GM23338 (cell line): ENCODE results near the gene TRAPPC2B. TPM values are rescaled to one million over a fixed set of nuclear protein-coding genes. Genes with fewer than 3 reads are reported as not detected.

Source experiments
- ATAC-seq: fragments of 200-7000 bp; cut with Tn5 transposase; 3 replicates; pipeline ENCODE4 v1.9.1; 2020
- DNase-seq: peaks from one replicate; pipeline ENCODE4 v3.0.0-alpha.2; 2015; ENCODE audit warnings: low spot score
- H2AFZ ChIP-seq: fragments of 200-600 bp; sonication (generic); 2 replicates; pipeline ENCODE4 v1.8.0; 2016; ENCODE audit warnings: antibody characterized with exemption, mild to moderate bottlenecking, moderate library complexity
- H3F3A ChIP-seq: fragments of 200-600 bp; sonication (generic); replicated peaks from 2 replicates; pipeline ENCODE4 v1.8.0; 2017; ENCODE audit warnings: antibody characterized with exemption, mixed run types, low read depth
- H3K27ac ChIP-seq: fragments of 200-600 bp; sonication (generic); 2 replicates; pipeline ENCODE4 v1.6.1; 2016; ENCODE audit warnings: low read depth
- H3K27me3 ChIP-seq: fragments of 200-600 bp; sonication (generic); 2 replicates; pipeline ENCODE4 v1.8.0; 2016; ENCODE audit warnings: mild to moderate bottlenecking, mixed run types, moderate library complexity; ENCODE audit not compliant: insufficient read depth
- H3K36me3 ChIP-seq: fragments of 200-600 bp; sonication (generic); 2 replicates; pipeline ENCODE4 v1.8.0; 2016; ENCODE audit warnings: mild to moderate bottlenecking; ENCODE audit not compliant: insufficient read depth
- H3K4me1 ChIP-seq: fragments of 200-600 bp; sonication (generic); 2 replicates; pipeline ENCODE4 v1.8.0; 2016; ENCODE audit warnings: mild to moderate bottlenecking, moderate library complexity; ENCODE audit not compliant: insufficient read depth
- H3K4me2 ChIP-seq: fragments of 200-600 bp; sonication (generic); 2 replicates; pipeline ENCODE4 v1.7.1; 2017; ENCODE audit warnings: mixed run types
- H3K4me3 ChIP-seq: fragments of 200-600 bp; sonication (generic); 2 replicates; pipeline ENCODE4 v1.6.1; 2016; ENCODE audit warnings: mixed run types
- H3K79me2 ChIP-seq: fragments of 200-600 bp; sonication (generic); replicated peaks from 2 replicates; pipeline ENCODE4 v1.8.0; 2017; ENCODE audit warnings: mild to moderate bottlenecking; ENCODE audit not compliant: insufficient read depth
- H3K9me2 ChIP-seq: fragments of 200-600 bp; sonication (generic); 2 replicates; pipeline ENCODE4 v1.8.0; 2017; ENCODE audit not compliant: insufficient read depth
- H4K20me1 ChIP-seq: fragments of 200-600 bp; sonication (generic); replicated peaks from 2 replicates; pipeline ENCODE4 v1.8.0; 2017; ENCODE audit warnings: mild to moderate bottlenecking; ENCODE audit not compliant: insufficient read depth
- H3K27ac Mint-ChIP-seq: 2 replicates; pipeline ENCODE4 v1.8.0; 2020; ENCODE audit warnings: inconsistent platforms, mild to moderate bottlenecking, moderate library complexity, mixed read lengths
- H3K27me3 Mint-ChIP-seq: 3 replicates; pipeline ENCODE4 v1.8.0; 2022; ENCODE audit warnings: low read depth, mild to moderate bottlenecking, moderate library complexity, mixed read lengths, inconsistent platforms; ENCODE audit not compliant: insufficient read depth, poor library complexity
- H3K36me3 Mint-ChIP-seq: 3 replicates; pipeline ENCODE4 v1.8.0; 2021; ENCODE audit warnings: low read depth, mild to moderate bottlenecking, inconsistent platforms, moderate library complexity, mixed read lengths
- H3K4me1 Mint-ChIP-seq: 3 replicates; pipeline ENCODE4 v1.8.0; 2020; ENCODE audit warnings: mild to moderate bottlenecking, inconsistent platforms, mixed read lengths
- H3K4me3 Mint-ChIP-seq: 3 replicates; pipeline ENCODE4 v1.8.0; 2021; ENCODE audit warnings: moderate library complexity, mild to moderate bottlenecking, inconsistent platforms, mixed read lengths
- H3K9me3 Mint-ChIP-seq: 3 replicates; pipeline ENCODE4 v1.8.0; 2020; ENCODE audit warnings: moderate library complexity, mild to moderate bottlenecking, inconsistent platforms, mixed read lengths
- EZH2 ChIP-seq: fragments of 200-600 bp; sonication (generic); IDR thresholded peaks from one replicate; pipeline ENCODE4 v1.8.0; 2017; ENCODE audit warnings: antibody characterized with exemption, mild to moderate bottlenecking, low read depth; ENCODE audit not compliant: unreplicated experiment
- JUNB ChIP-seq: IDR thresholded peaks from one replicate; pipeline ENCODE4 v1.6.1; 2016; ENCODE audit warnings: antibody characterized with exemption; ENCODE audit not compliant: unreplicated experiment
- ZNF114 ChIP-seq: fragments of 250-450 bp; sonication (Bioruptor Pico); IDR thresholded peaks from 2 replicates; pipeline ENCODE4 v1.5.0; 2020; ENCODE audit warnings: mild to moderate bottlenecking, moderate library complexity
- ZNF331 ChIP-seq: fragments of 250-450 bp; sonication (Bioruptor Pico); IDR thresholded peaks from 2 replicates; pipeline ENCODE4 v1.5.0; 2020; ENCODE audit warnings: low read depth, mild to moderate bottlenecking, moderate library complexity
- polyA plus RNA-seq: library from polyadenylated mRNA; unstranded; fragments of >200 nt; fragmentation: Nextera tagmentation; extraction: Ambion mirVana; gene quantifications from 2 replicates; pipeline ENCODE4 v1.2.1, GENCODE V29; 2016
- total RNA-seq: library from RNA; depleted of rRNA; stranded (reverse); fragments of >200 nt; shearing (Covaris generic); gene quantifications from 2 replicates; pipeline ENCODE4 v1.2.3, GENCODE V29; 2014
- TF ChIP-seq, protein P1 (sequence below), 2 experiments: fragments of 200-600 bp in 1 of 2; sonication (generic) in 1 of 2; conservative IDR thresholded peaks; 2 replicates each; pipeline versions ENCODE4 v1.5.1 to v1.6.1; 2016 to 2017; ENCODE audit warnings: antibody characterized with exemption in 2 of 2, low read depth in 2 of 2, mild to moderate bottlenecking in 2 of 2, moderate library complexity in 1 of 2
- TF ChIP-seq, protein P2 (sequence below): IDR thresholded peaks from 2 replicates; pipeline ENCODE4 v1.6.1; 2016; ENCODE audit warnings: antibody characterized with exemption
- TF ChIP-seq, protein P3 (sequence below): fragments of 250-450 bp; sonication (Bioruptor Pico); IDR thresholded peaks from 2 replicates; pipeline ENCODE4 v1.5.0; 2020; ENCODE audit warnings: mild to moderate bottlenecking, moderate library complexity

Gene TRAPPC2B
- total and polyA plus RNA-seq, 2 experiments from 2014 or later, result 17.1 to 55.2 TPM

DNA sequence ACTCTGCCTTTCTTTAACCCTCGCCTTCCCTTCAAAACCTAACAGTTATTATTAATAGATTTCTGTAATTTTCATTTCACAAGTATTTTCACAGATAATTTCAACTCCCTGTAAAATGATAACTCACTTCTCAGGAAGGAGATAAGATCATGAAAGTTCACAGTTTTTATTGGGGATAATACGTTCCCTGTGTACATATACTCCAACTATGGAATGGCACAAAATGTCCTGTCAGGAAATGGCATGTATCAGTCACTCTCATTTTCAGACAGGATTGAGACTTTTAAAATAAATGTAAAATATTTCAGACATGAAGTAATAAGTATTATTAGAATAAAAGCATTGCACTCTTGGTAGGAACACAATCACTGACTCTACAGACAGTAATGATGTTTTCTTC is 932 bp upstream of the TRAPPC2B start (continued):
- TF ChIP-seq, protein P1, sequence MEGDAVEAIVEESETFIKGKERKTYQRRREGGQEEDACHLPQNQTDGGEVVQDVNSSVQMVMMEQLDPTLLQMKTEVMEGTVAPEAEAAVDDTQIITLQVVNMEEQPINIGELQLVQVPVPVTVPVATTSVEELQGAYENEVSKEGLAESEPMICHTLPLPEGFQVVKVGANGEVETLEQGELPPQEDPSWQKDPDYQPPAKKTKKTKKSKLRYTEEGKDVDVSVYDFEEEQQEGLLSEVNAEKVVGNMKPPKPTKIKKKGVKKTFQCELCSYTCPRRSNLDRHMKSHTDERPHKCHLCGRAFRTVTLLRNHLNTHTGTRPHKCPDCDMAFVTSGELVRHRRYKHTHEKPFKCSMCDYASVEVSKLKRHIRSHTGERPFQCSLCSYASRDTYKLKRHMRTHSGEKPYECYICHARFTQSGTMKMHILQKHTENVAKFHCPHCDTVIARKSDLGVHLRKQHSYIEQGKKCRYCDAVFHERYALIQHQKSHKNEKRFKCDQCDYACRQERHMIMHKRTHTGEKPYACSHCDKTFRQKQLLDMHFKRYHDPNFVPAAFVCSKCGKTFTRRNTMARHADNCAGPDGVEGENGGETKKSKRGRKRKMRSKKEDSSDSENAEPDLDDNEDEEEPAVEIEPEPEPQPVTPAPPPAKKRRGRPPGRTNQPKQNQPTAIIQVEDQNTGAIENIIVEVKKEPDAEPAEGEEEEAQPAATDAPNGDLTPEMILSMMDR (conservative IDR thresholded peaks at IDR 0.05; ENCODE audit: low read depth in 2 of 2), result no peak
- TF ChIP-seq EZH2 (no peak), ZNF114 (CRISPR knock-in tag) (no peak), JUNB (no peak), ZNF331 (CRISPR knock-in tag) (no peak)
- TF ChIP-seq, protein P2, sequence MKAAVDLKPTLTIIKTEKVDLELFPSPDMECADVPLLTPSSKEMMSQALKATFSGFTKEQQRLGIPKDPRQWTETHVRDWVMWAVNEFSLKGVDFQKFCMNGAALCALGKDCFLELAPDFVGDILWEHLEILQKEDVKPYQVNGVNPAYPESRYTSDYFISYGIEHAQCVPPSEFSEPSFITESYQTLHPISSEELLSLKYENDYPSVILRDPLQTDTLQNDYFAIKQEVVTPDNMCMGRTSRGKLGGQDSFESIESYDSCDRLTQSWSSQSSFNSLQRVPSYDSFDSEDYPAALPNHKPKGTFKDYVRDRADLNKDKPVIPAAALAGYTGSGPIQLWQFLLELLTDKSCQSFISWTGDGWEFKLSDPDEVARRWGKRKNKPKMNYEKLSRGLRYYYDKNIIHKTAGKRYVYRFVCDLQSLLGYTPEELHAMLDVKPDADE, result no peak

DNA sequence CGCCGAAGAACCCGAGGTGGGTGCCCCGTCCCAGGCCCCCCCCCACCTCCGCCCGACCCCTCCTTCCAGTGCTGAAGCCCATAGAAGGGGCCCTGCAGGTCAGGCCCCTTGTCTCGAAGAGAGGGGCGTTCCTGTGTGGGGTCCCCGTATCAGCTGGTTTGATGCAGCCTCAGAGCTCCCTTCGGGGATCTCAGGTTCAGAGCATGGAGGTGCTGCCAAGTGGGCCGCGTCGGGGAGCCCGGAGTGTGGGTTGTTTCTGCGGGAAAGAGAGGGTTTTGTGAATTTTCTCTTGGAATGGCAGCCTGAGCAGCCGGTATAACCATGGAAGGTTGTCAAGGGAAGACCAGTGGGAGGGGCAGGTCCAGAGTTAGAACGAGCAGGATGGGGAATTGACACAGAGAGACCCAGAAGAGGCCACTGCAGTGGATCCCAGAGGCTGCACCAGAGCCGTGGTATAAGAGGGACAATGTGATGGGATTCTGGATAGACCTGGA is 384 bp downstream of the TRAPPC2B start:
- H3K4me3 ChIP-seq, result peak overlapping the region; percentile 72
- H3K27me3 ChIP-seq, result no peaks in the 10 kb centered on the region
- Mint-ChIP-seq H3K36me3 (no peaks in the 10 kb centered on the region; the same call in 2 of the 3 replicates), H3K9me3 (no peaks in the 10 kb centered on the region), H3K4me1 (peaks cover 7% of the 10 kb centered on the region), H3K4me3 (peak overlapping the region; percentile 98), H3K27me3 (peaks cover 3% of the 10 kb centered on the region), H3K27ac (peak overlapping the region; percentile 97)
- H4K20me1 ChIP-seq, result no peaks in the 10 kb centered on the region
- TF ChIP-seq, protein P1 (conservative IDR thresholded peaks at IDR 0.05; ENCODE audit: low read depth in 2 of 2), result no peak
- TF ChIP-seq, protein P3, sequence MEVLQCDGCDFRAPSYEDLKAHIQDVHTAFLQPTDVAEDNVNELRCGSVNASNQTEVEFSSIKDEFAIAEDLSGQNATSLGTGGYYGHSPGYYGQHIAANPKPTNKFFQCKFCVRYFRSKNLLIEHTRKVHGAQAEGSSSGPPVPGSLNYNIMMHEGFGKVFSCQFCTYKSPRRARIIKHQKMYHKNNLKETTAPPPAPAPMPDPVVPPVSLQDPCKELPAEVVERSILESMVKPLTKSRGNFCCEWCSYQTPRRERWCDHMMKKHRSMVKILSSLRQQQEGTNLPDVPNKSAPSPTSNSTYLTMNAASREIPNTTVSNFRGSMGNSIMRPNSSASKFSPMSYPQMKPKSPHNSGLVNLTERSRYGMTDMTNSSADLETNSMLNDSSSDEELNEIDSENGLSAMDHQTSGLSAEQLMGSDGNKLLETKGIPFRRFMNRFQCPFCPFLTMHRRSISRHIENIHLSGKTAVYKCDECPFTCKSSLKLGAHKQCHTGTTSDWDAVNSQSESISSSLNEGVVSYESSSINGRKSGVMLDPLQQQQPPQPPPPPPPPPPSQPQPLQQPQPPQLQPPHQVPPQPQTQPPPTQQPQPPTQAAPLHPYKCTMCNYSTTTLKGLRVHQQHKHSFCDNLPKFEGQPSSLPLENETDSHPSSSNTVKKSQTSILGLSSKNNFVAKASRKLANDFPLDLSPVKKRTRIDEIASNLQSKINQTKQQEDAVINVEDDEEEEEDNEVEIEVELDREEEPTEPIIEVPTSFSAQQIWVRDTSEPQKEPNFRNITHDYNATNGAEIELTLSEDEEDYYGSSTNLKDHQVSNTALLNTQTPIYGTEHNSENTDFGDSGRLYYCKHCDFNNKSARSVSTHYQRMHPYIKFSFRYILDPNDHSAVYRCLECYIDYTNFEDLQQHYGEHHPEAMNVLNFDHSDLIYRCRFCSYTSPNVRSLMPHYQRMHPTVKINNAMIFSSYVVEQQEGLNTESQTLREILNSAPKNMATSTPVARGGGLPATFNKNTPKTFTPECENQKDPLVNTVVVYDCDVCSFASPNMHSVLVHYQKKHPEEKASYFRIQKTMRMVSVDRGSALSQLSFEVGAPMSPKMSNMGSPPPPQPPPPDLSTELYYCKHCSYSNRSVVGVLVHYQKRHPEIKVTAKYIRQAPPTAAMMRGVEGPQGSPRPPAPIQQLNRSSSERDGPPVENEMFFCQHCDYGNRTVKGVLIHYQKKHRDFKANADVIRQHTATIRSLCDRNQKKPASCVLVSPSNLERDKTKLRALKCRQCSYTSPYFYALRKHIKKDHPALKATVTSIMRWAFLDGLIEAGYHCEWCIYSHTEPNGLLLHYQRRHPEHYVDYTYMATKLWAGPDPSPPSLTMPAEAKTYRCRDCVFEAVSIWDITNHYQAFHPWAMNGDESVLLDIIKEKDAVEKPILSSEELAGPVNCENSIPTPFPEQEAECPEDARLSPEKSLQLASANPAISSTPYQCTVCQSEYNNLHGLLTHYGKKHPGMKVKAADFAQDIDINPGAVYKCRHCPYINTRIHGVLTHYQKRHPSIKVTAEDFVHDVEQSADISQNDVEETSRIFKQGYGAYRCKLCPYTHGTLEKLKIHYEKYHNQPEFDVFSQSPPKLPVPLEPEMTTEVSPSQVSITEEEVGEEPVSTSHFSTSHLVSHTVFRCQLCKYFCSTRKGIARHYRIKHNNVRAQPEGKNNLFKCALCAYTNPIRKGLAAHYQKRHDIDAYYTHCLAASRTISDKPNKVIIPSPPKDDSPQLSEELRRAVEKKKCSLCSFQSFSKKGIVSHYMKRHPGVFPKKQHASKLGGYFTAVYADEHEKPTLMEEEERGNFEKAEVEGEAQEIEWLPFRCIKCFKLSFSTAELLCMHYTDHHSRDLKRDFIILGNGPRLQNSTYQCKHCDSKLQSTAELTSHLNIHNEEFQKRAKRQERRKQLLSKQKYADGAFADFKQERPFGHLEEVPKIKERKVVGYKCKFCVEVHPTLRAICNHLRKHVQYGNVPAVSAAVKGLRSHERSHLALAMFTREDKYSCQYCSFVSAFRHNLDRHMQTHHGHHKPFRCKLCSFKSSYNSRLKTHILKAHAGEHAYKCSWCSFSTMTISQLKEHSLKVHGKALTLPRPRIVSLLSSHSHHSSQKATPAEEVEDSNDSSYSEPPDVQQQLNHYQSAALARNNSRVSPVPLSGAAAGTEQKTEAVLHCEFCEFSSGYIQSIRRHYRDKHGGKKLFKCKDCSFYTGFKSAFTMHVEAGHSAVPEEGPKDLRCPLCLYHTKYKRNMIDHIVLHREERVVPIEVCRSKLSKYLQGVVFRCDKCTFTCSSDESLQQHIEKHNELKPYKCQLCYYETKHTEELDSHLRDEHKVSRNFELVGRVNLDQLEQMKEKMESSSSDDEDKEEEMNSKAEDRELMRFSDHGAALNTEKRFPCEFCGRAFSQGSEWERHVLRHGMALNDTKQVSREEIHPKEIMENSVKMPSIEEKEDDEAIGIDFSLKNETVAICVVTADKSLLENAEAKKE (CRISPR knock-in tag), result no peak
- no peak for TF ChIP-seq ZNF114 (CRISPR knock-in tag)
- H3K4me2 ChIP-seq, result peak overlapping the region; percentile 93
- H3F3A ChIP-seq, result no peaks in the 10 kb centered on the region
- DNase-seq (peak; percentile 15), ATAC-seq (peak; percentile 50)
- no peaks in the 10 kb centered on the region for H3K9me2 ChIP-seq
- peaks cover 13% of the 10 kb centered on the region for H3K79me2 ChIP-seq
- no peak overlapping the region for H2AFZ ChIP-seq
- H3K36me3 ChIP-seq, result no peaks in the 10 kb centered on the region
- peak overlapping the region; percentile 53; the same call in 1 of the 2 replicates for H3K27ac ChIP-seq
- no peaks in the 10 kb centered on the region for H3K4me1 ChIP-seq
